ENCODE data around the gene RHBDL2.
"Not testable (repeated sequence)": the region's sequence is repeated elsewhere in the genome, so short reads cannot be mapped to it uniquely, and the experiment has no call there.

The RHBDL2 gene

GRCh38 chr1:38852780-38853179 is 88.8 kb downstream of the RHBDL2 start:
- TF ChIP-seq CTCF (IDR thresholded peaks at IDR 0.05), result no peak
- H3K9me3 Mint-ChIP-seq, result no peaks in the 10 kb centered on the region
- peak overlapping the region; percentile 34 for H3K27ac Mint-ChIP-seq
- no peak overlapping the region for H3K4me3 Mint-ChIP-seq
- no peaks in the 10 kb centered on the region for H3K27me3 Mint-ChIP-seq (ENCODE audit: low read depth, poor library complexity)
- no peak for DNase-seq
- H3K36me3 Mint-ChIP-seq (ENCODE audit: low read depth), result peaks cover 49% of the 10 kb centered on the region
- peaks cover 9% of the 10 kb centered on the region for H3K4me1 Mint-ChIP-seq

DNA sequence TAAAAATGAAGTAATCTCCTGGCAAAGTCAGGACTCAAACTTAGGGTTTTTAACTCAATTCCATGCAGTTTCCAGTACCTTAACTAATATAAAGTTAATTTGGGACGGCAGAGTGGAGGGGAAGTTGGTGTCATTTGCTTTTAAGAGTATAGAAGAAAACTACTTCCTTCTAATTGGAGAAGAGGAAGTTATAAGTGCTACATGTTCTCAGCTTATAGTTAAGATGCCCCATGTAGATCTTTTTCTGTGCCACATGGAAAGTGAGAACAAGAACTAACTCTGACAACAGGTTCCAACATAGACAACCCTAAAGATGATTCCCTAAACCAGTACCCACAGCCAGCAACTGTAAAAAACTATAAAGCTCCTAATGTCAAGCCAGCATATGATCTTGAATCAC is 93.6 kb downstream of the RHBDL2 start:
- H3K36me3 Mint-ChIP-seq (ENCODE audit: low read depth), result peaks cover 64% of the 10 kb centered on the region
- H3K9me3 Mint-ChIP-seq, result no peaks in the 10 kb centered on the region
- DNase-seq, result no peak
- H3K27me3 Mint-ChIP-seq (ENCODE audit: low read depth, poor library complexity), result no peaks in the 10 kb centered on the region
- no peak for TF ChIP-seq CTCF (IDR thresholded peaks at IDR 0.05)
- no peak overlapping the region for H3K4me3 Mint-ChIP-seq
- H3K4me1 Mint-ChIP-seq, result no peaks in the 10 kb centered on the region
- H3K27ac Mint-ChIP-seq, result peak overlapping the region; percentile 50

- H3K4me3 Mint-ChIP-seq, result no peak overlapping the region
- H3K27me3 Mint-ChIP-seq (ENCODE audit: low read depth, poor library complexity), result no peaks in the 10 kb centered on the region
- H3K36me3 Mint-ChIP-seq (ENCODE audit: low read depth), result peaks cover 61% of the 10 kb centered on the region
- no peaks in the 10 kb centered on the region for H3K9me3 Mint-ChIP-seq
- no peak for DNase-seq
- H3K4me1 Mint-ChIP-seq, result no peaks in the 10 kb centered on the region
- H3K27ac Mint-ChIP-seq, result no peak overlapping the region
- no peak for TF ChIP-seq CTCF (IDR thresholded peaks at IDR 0.05)
Observed at GRCh38 chr1:38846210-38846609, 95.4 kb downstream of the RHBDL2 start.

GRCh38 chr1:38845088-38845487 is 96.5 kb downstream of the RHBDL2 start:
- not testable (repeated sequence) for H3K4me3 Mint-ChIP-seq; H3K27ac Mint-ChIP-seq; H3K9me3 Mint-ChIP-seq; H3K4me1 Mint-ChIP-seq; DNase-seq; H3K27me3 Mint-ChIP-seq (ENCODE audit: low read depth, poor library complexity)
- H3K36me3 Mint-ChIP-seq (ENCODE audit: low read depth), result peaks cover 58% of the 10 kb centered on the region

GRCh38 chr1:38840281-38840680 is 101.3 kb downstream of the RHBDL2 start:
- no peak overlapping the region for H3K4me3 Mint-ChIP-seq
- no peaks in the 10 kb centered on the region for H3K9me3 Mint-ChIP-seq
- no peaks in the 10 kb centered on the region for H3K27me3 Mint-ChIP-seq (ENCODE audit: low read depth, poor library complexity)
- TF ChIP-seq CTCF (IDR thresholded peaks at IDR 0.05), result no peak
- DNase-seq, result no peak
- no peaks in the 10 kb centered on the region for H3K4me1 Mint-ChIP-seq
- H3K27ac Mint-ChIP-seq, result peak overlapping the region; percentile 9
- peaks cover 51% of the 10 kb centered on the region for H3K36me3 Mint-ChIP-seq (ENCODE audit: low read depth)

DNA sequence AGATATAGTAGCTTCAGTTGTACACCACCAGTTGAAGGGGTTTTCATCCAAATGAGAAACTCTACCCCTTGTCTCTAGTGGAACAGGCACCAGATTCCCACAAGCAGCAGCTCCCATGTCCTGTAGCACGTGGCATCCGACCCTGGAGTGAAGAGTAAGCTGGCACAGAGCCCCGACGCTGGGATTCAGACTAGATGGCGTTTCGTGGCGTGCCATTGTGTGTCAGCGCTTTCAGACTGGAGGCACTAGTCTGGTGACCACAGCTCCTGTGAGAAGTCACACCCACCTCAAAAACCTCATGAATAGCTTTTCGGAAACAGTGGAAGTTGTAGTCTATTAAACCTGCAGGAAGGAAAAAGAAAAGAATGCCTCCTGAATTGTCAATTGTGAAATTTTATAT is 102.3 kb downstream of the RHBDL2 start:
- TF ChIP-seq CTCF (IDR thresholded peaks at IDR 0.05), result no peak
- Mint-ChIP-seq H3K4me3 (no peak overlapping the region), H3K9me3 (no peaks in the 10 kb centered on the region), H3K4me1 (no peaks in the 10 kb centered on the region), H3K27me3 (ENCODE audit: low read depth, poor library complexity) (no peaks in the 10 kb centered on the region), H3K36me3 (ENCODE audit: low read depth) (peaks cover 42% of the 10 kb centered on the region), H3K27ac (peak overlapping the region; percentile 36)
- no peak for DNase-seq

DNA sequence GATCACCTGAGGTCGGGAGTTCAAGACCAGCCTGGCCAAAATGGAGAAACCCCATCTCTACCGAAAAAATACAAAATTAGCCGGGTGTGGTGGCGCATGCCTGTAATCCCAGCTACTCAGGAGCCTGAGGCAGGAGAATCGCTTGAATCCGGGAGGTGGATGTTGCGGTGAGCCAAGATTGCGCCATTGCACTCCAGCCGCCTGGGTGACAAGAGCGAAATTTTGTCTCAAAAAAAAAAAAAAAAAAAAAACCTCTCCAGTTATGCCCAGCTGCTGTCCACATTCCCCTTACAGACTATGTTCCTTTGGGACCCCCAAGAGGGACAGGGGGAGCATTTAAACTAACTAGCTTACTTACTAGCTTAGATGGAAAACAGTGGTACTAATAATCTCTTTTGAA is 105.3 kb downstream of the RHBDL2 start:
- peaks cover 19% of the 10 kb centered on the region for H3K36me3 Mint-ChIP-seq (ENCODE audit: low read depth)
- not testable (repeated sequence) for H3K4me1 Mint-ChIP-seq; H3K27ac Mint-ChIP-seq; H3K27me3 Mint-ChIP-seq (ENCODE audit: low read depth, poor library complexity); H3K9me3 Mint-ChIP-seq; DNase-seq; H3K4me3 Mint-ChIP-seq
